ENCODE results near the gene RABL6.

The RABL6 gene

DNA sequence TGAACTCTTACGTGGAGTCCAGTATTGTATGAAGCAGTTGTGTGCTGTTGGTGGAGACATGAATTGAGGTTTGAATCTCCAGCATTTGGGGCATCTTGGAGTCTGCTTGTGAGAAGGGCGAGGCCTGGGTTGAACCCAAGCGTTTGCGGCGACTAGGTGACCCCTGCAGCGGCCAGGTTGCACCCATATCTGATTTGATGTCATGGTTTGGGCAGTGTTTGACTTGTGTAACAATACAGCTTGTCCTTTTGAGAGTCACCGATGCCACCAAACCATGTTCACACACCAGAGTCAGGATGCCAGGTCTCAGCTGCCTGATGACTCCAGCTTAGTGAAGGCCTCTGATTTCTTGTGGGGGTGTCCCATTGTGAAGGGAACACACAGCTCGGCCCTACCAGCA lies 80.7 kb downstream of the RABL6 start:
- in situ Hi-C loops (cut with HindIII; ENCODE audit: low pct_unique_long_range_greater_than_20kb, low sequenced_read_pairs), result loop anchor here (10.0 kb wide), 1 partner anchor 46 kb away; no protein-coding TSS in a partner anchor
- TF ChIP-seq JUND (IDR thresholded peaks at IDR 0.05; ENCODE audit: low read depth), result no peak

DNA sequence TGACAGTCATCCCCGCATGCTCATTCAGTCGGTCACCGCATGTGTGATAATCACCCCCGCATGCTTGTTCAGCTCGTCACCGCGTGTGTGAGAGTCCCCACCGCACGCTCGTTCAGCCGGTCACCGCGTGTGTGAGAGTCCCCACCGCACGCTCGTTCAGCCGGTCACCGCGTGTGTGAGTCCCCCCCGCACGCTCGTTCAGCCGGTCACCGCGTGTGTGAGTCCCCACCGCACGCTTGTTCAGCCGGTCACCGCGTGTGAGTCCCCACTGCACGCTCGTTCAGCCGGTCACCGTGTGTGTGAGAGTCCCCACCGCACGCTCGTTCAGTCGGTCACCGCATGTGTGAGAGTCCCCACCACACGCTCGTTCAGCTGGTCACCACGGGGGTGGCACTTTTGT lies 82.1 kb downstream of the RABL6 start:
- in situ Hi-C loops (cut with HindIII; ENCODE audit: low pct_unique_long_range_greater_than_20kb, low sequenced_read_pairs), result loop anchor here (10.0 kb wide), 1 partner anchor 45 kb away; no protein-coding TSS in a partner anchor
- DNase-seq (ENCODE audit: low read depth in 1 of 2, low spot score in 1 of 2), result no peak
- TF ChIP-seq JUND (IDR thresholded peaks at IDR 0.05; ENCODE audit: low read depth), result no peak

More for the DNA sequence above, 80.7 kb downstream of the RABL6 start:
- DNase-seq (ENCODE audit: low read depth in 1 of 2, low spot score in 1 of 2), result no peak

GRCh38 chr9:136890661-136891060 lies 82.9 kb downstream of the RABL6 start:
- DNase-seq (ENCODE audit: low read depth in 1 of 2, low spot score in 1 of 2), result no peak
- in situ Hi-C loops (cut with HindIII; ENCODE audit: low pct_unique_long_range_greater_than_20kb, low sequenced_read_pairs), result no loop called here
- no peak for TF ChIP-seq JUND (IDR thresholded peaks at IDR 0.05; ENCODE audit: low read depth)
